ENCODE data around the gene ETF1.

GRCh38 chr5:138457531-138458275, 85.3 kb downstream of the ETF1 start:
- TF ChIP-seq ZFP91 (CRISPR knock-in tag; IDR thresholded peaks at IDR 0.05): no peak
- no peak for TF ChIP-seq PTTG1 (tag; IDR thresholded peaks at IDR 0.05; ENCODE audit: low read depth)
- no peak for TF ChIP-seq BACH1 (tag; IDR thresholded peaks at IDR 0.05)
- TF ChIP-seq RFX1 (IDR thresholded peaks at IDR 0.05): no peak
- no peak for TF ChIP-seq MXI1 (IDR thresholded peaks at IDR 0.05; ENCODE audit: low read depth, low read length)
- TF ChIP-seq EZH2 (IDR thresholded peaks at IDR 0.05; ENCODE audit: borderline replicate concordance, low read depth, low read length): no peak
- TF ChIP-seq CEBPB (tag; IDR thresholded peaks at IDR 0.05): no peak
- no peak for TF ChIP-seq JUN (IDR thresholded peaks at IDR 0.05; ENCODE audit: borderline replicate concordance, low read depth, low read length)
- TF ChIP-seq JUN (CRISPR knock-in tag; IDR thresholded peaks at IDR 0.05; ENCODE audit: borderline replicate concordance): no peak
- TF ChIP-seq ZNF696 (CRISPR knock-in tag; conservative IDR thresholded peaks at IDR 0.05): no peak
- no peak for TF ChIP-seq HMGXB4 (CRISPR knock-in tag; IDR thresholded peaks at IDR 0.05)
- no peak for TF ChIP-seq POLR2AphosphoS5 (IDR thresholded peaks at IDR 0.05; ENCODE audit: control insufficient read depth, insufficient read depth, low read depth, low read length)
- TF ChIP-seq NCOA2 (IDR thresholded peaks at IDR 0.05; ENCODE audit: partially characterized antibody in 2 of 2): no peak
- no peak for TF ChIP-seq SREBF2 (CRISPR knock-in tag; IDR thresholded peaks at IDR 0.05)
